GM12864 (cell line): Measurements from ENCODE around the gene LIPC.

Source experiments
- DNase-seq: peaks from one replicate; pipeline ENCODE4 v3.0.0-alpha.2; 2011; ENCODE audit warnings: low read depth
- H3K4me3 ChIP-seq: 2 replicates; pipeline ENCODE4 v1.5.1; 2011; ENCODE audit warnings: mild to moderate bottlenecking, low read depth, low read length, control low read depth
- CTCF ChIP-seq: IDR thresholded peaks from 2 replicates; pipeline ENCODE4 v1.5.1; 2011; ENCODE audit warnings: low read depth, mild to moderate bottlenecking, moderate library complexity, low read length, control low read depth, inconsistent platforms; ENCODE audit errors: missing control alignments

LIPC gene

DNA sequence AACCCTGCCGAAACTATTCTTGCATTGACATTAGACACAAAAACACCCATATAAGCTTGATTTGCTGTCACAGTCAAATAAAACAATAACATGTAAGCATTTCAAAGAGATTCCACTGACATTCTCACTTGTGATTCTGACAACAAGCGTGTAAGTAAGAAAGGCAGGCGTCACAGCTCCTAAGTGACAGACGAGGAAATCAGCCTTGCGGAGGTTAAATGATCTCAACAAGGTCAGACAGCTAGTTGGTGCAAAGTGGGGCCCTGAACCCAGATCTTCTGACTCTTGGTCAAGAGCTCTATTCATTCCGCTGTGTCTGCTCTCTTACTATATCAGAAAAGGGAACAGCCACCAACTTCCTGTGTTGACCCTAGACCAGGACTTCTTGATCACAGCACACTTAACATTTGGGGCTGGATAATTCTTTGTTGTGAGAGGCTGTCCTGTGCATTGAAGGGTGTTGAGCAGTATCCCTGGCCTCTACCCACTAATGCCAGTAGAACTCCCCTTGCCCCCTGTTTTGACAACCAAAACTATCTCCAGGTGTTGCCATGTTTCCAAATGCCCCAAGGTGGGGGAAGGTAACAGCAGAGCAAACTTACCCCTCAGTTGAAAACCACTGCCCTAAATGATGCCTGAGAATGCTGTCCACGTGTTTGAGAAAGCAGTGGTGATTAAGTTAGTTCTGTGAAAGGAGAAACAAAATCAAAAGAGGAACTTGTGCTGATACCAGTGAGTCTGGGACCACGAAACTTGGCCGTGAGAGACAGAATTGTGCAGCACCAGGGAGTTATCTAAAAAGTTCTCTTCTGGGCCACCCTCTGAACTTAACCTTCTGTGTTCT, 86.1 kb downstream of the LIPC start:
- no peak for TF ChIP-seq CTCF
- no peak overlapping the region for H3K4me3 ChIP-seq
- peak; percentile 59 for DNase-seq

DNA sequence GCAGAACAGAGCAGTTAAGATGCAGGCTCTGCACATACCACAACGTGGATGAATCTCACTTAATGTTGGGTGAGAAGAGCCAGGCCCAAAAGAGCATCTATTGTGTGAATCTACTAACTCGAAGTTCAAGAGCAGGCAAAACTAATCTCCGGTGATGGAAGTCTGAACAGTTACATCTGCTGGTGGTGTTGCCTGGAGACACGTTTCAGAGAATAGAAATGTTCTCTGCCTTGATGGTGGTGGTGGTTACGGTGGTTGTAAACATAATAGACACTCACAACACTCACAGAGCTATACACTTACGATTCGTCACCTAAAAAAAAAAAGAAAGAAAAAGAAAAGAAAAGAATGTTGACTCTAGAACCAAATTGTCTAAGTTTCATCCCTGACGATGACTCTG, 86.8 kb downstream of the LIPC start:
- H3K4me3 ChIP-seq: no peak overlapping the region
- no peak for TF ChIP-seq CTCF
- no peak for DNase-seq

- DNase-seq: no peak
- no peak for TF ChIP-seq CTCF
- H3K4me3 ChIP-seq: no peak overlapping the region
Measured at GRCh38 chr15:58519516-58519915, 87.7 kb downstream of the LIPC start.

- H3K4me3 ChIP-seq: no peak overlapping the region
- no peak for DNase-seq
- no peak for TF ChIP-seq CTCF
Measured at GRCh38 chr15:58520464-58520863, 88.7 kb downstream of the LIPC start.

GRCh38 chr15:58520936-58521292, 89.1 kb downstream of the LIPC start:
- no peak for DNase-seq
- no peak for TF ChIP-seq CTCF
- H3K4me3 ChIP-seq: no peak overlapping the region

GRCh38 chr15:58521293-58521991, 89.7 kb downstream of the LIPC start:
- no peak for TF ChIP-seq CTCF
- DNase-seq: no peak
- H3K4me3 ChIP-seq: no peak overlapping the region

- no peak overlapping the region for H3K4me3 ChIP-seq
- no peak for DNase-seq
Measured at GRCh38 chr15:58522391-58522790, 90.6 kb downstream of the LIPC start.

More at GRCh38 chr15:58522391-58522790, 90.6 kb downstream of the LIPC start:
- no peak for TF ChIP-seq CTCF
